A673 (cell line): ENCODE measurements around the gene KCNMA1. TPM values are rescaled to one million over a fixed set of nuclear protein-coding genes. Genes with fewer than 3 reads are reported as not detected.

ENCODE experiments used
- BruUV-seq: library from RNA; stranded (reverse); fragments of 400-500 nt; replicated peaks from 2 replicates; lab custom pipeline; 2021; lab: Mats Ljungman, UMichigan
- CTCF ChIA-PET: fragments of 300-600 bp; sonication (Branson Sonifier 250); formaldehyde crosslinking; loops from one replicate; lab custom pipeline; 2022; ENCODE audit warnings: antibody characterized with exemption; lab: Charles Lee
- POLR2A ChIA-PET: fragments of 300-600 bp; sonication (Branson Sonifier 250); formaldehyde crosslinking; loops from one replicate; lab custom pipeline; 2022; ENCODE audit warnings: antibody characterized with exemption; ENCODE audit not compliant: low non-redundant PET; lab: Charles Lee
- DNase-seq: peaks from one replicate; pipeline ENCODE4 v3.0.0-alpha.2; 2015; ENCODE audit warnings: low spot score
- H3K27ac ChIP-seq: fragments of 200-600 bp; sonication (generic); 2 replicates; pipeline ENCODE4 v1.5.1; 2016; ENCODE audit warnings: mixed run types, low read depth, mild to moderate bottlenecking, mixed read lengths, antibody characterized with exemption, low read length; ENCODE audit not compliant: poor library complexity, severe bottlenecking
- H3K27me3 ChIP-seq: fragments of 200-600 bp; sonication (generic); replicated peaks from 2 replicates; pipeline ENCODE4 v1.6.1; 2017; ENCODE audit warnings: mixed run types, low read depth, mild to moderate bottlenecking, mixed read lengths, antibody characterized with exemption, low read length; ENCODE audit not compliant: insufficient read depth, poor library complexity
- H3K36me3 ChIP-seq: fragments of 200-600 bp; sonication (generic); 2 replicates; pipeline ENCODE4 v1.6.1; 2016; ENCODE audit warnings: mixed run types, mild to moderate bottlenecking, mixed read lengths, antibody characterized with exemption, low read length; ENCODE audit not compliant: insufficient read depth, poor library complexity, severe bottlenecking
- H3K4me1 ChIP-seq: fragments of 200-600 bp; sonication (generic); 2 replicates; pipeline ENCODE4 v1.6.1; 2017; ENCODE audit warnings: mixed run types, mild to moderate bottlenecking, mixed read lengths, antibody characterized with exemption, low read length; ENCODE audit not compliant: insufficient read depth, poor library complexity, severe bottlenecking
- H3K4me3 ChIP-seq: fragments of 200-600 bp; sonication (generic); 2 replicates; pipeline ENCODE4 v1.5.1; 2016; ENCODE audit warnings: low read depth, mixed run types, mild to moderate bottlenecking, mixed read lengths, low read length; ENCODE audit not compliant: poor library complexity, severe bottlenecking
- H3K9me3 ChIP-seq: fragments of 200-600 bp; sonication (generic); 2 replicates; pipeline ENCODE4 v1.6.1; 2016; ENCODE audit warnings: mixed run types, low read depth, mild to moderate bottlenecking, mixed read lengths, antibody characterized with exemption, low read length; ENCODE audit not compliant: poor library complexity, severe bottlenecking
- EZH2 ChIP-seq: fragments of 200-600 bp; sonication (generic); IDR thresholded peaks from 2 replicates; pipeline ENCODE4 v1.6.1; 2017; ENCODE audit warnings: borderline replicate concordance, low read depth, mild to moderate bottlenecking, mixed read lengths, antibody characterized with exemption, low read length; ENCODE audit not compliant: poor library complexity, severe bottlenecking
- intact Hi-C: fragments of 100-400 bp; cut with micrococcal nuclease; formaldehyde crosslinking; loops from one replicate; pipeline ENCODE4 v1.10.0; 2022; ENCODE audit not compliant: unreplicated experiment
- total RNA-seq: library from RNA; stranded (reverse); gene quantifications from 2 replicates; pipeline ENCODE4 v1.2.3, GENCODE V29; 2021
- TF ChIP-seq, protein P1 (sequence below): fragments of 300-800, 200-600 bp; sonication (generic); conservative IDR thresholded peaks from 2 replicates; pipeline ENCODE4 v1.5.1; 2017; ENCODE audit warnings: low read depth, mild to moderate bottlenecking, antibody characterized with exemption, low read length, moderate library complexity, mixed read lengths

The KCNMA1 gene
- total RNA-seq, 1 experiment from 2014 or later: 0.84 TPM

DNA sequence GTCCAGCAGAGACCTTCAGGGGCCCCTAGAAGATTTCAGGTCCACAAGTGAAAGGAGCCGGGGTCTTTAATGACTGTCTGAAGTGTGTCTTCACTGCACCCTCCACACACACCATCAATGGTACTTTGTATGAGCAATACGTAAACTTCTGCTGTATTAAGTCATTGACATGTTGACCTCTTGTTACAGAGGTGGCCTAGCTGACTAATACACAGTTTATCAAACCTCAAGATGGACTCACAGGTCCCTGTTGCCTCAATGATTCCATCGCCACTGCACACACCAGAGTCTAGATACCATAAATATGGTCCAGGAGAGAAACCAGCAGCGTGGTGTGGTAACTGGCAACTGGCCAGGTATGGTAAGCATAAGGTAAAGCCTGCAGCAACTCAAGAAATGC, 19.5 kb downstream of the KCNMA1 start:
- Histone ChIP-seq H3K36me3 (no peaks in the 10 kb centered on the region), H3K27me3 (peaks cover 16% of the 10 kb centered on the region), H3K4me1 (no peaks in the 10 kb centered on the region), H3K4me3 (no peak overlapping the region), H3K9me3 (no peaks in the 10 kb centered on the region), H3K27ac (no peak overlapping the region)
- CTCF ChIA-PET: no interaction called here
- no peak for DNase-seq
- intact Hi-C loops: no loop called here
- POLR2A ChIA-PET: no interaction called here
- TF ChIP-seq EZH2: no peak
- TF ChIP-seq, protein P1, sequence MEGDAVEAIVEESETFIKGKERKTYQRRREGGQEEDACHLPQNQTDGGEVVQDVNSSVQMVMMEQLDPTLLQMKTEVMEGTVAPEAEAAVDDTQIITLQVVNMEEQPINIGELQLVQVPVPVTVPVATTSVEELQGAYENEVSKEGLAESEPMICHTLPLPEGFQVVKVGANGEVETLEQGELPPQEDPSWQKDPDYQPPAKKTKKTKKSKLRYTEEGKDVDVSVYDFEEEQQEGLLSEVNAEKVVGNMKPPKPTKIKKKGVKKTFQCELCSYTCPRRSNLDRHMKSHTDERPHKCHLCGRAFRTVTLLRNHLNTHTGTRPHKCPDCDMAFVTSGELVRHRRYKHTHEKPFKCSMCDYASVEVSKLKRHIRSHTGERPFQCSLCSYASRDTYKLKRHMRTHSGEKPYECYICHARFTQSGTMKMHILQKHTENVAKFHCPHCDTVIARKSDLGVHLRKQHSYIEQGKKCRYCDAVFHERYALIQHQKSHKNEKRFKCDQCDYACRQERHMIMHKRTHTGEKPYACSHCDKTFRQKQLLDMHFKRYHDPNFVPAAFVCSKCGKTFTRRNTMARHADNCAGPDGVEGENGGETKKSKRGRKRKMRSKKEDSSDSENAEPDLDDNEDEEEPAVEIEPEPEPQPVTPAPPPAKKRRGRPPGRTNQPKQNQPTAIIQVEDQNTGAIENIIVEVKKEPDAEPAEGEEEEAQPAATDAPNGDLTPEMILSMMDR: no peak
- no TSS peak for BruUV-seq

DNA sequence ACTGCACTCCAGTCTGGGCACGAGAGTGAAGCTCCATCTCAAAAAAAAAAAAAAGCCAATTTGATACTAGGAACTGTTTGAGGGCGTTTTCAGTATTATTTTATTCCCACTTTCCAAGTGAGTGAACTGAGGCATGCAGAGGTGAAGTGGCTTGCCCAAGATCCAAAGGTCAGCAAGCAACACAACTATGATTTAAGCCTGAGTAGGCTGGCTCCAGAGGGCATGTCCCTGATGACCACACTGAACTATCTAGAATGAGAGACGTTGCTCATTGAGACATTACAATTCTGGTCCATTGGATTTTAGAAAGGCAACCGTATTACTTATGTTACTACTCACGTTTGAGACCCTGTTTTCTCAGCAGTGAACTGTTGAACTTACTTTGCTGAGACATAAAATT, 20.8 kb downstream of the KCNMA1 start:
- ChIA-PET POLR2A (no interaction called here), CTCF (no interaction called here)
- H3K4me1 ChIP-seq: no peaks in the 10 kb centered on the region
- H3K36me3 ChIP-seq: no peaks in the 10 kb centered on the region
- TF ChIP-seq, protein P1: no peak
- no peak for TF ChIP-seq EZH2
- peaks cover 18% of the 10 kb centered on the region for H3K27me3 ChIP-seq
- intact Hi-C loops: no loop called here
- DNase-seq: no peak
- H3K9me3 ChIP-seq: no peaks in the 10 kb centered on the region
- H3K4me3 ChIP-seq: no peak overlapping the region
- no peak overlapping the region for H3K27ac ChIP-seq
- BruUV-seq: no TSS peak

- Histone ChIP-seq H3K9me3 (no peaks in the 10 kb centered on the region), H3K4me1 (no peaks in the 10 kb centered on the region), H3K27ac (no peak overlapping the region), H3K4me3 (no peak overlapping the region), H3K36me3 (no peaks in the 10 kb centered on the region), H3K27me3 (peaks cover 32% of the 10 kb centered on the region)
- intact Hi-C loops: no loop called here
- TF ChIP-seq, protein P1: no peak
- no peak for TF ChIP-seq EZH2
- BruUV-seq: no TSS peak
- POLR2A ChIA-PET: no interaction called here
- CTCF ChIA-PET: no interaction called here
- no peak for DNase-seq
These were observed 22.6 kb downstream of the KCNMA1 start for GRCh38 chr10:77614778-77615625.
